SK-N-SH (cell line): ENCODE measurements around the gene SLC39A7. TPM values are rescaled to one million over a fixed set of nuclear protein-coding genes. Genes with fewer than 3 reads are reported as not detected.

Experiments
- CTCF ChIA-PET: fragments of 300-600, 350-600 bp; formaldehyde crosslinking; extraction: SDS; loops from one replicate; lab custom pipeline; 2021; lab: Yijun Ruan, JAX
- POLR2A ChIA-PET: fragments of 350-600 bp; sonication (Branson Sonifier 250); formaldehyde crosslinking; extraction: SDS; loops from one replicate; lab custom pipeline; 2020; ENCODE audit warnings: antibody characterized with exemption, inconsistent platforms; lab: Yijun Ruan, JAX
- DNase-seq: peaks from one replicate; pipeline ENCODE4 v3.0.0; 2012
- H2AFZ ChIP-seq: fragments of 200-600 bp; sonication (generic); 2 replicates; pipeline ENCODE4 v1.8.1; 2016; ENCODE audit warnings: antibody characterized with exemption, mild to moderate bottlenecking, low read depth
- H3F3A ChIP-seq: fragments of 200-600 bp; sonication (generic); replicated peaks from 2 replicates; pipeline ENCODE3; 2016; ENCODE audit warnings: antibody characterized with exemption, mild to moderate bottlenecking; ENCODE audit not compliant: insufficient read depth
- H3K27ac ChIP-seq, 2 experiments: fragments of 200-500 bp in 1 of 2; fragments of 200-600 bp in 1 of 2; sonication (Bioruptor generic) in 1 of 2; sonication (generic), shearing (Covaris generic) in 1 of 2; 2 replicates each; pipeline versions ENCODE4 v1.5.1 to v1.6.1; 2014 to 2016; ENCODE audit warnings: low read depth in 2 of 2, inconsistent platforms in 1 of 2, low read length in 1 of 2, mild to moderate bottlenecking in 1 of 2, mixed read lengths in 1 of 2
- H3K27me3 ChIP-seq: fragments of 200-600 bp; sonication (generic), shearing (Covaris generic); 2 replicates; pipeline ENCODE4 v1.6.1; 2016; ENCODE audit warnings: mixed run types; ENCODE audit not compliant: insufficient read depth
- H3K36me3 ChIP-seq, 2 experiments: fragments of 200-500 bp in 1 of 2; fragments of 200-600 bp in 1 of 2; sonication (Bioruptor generic) in 1 of 2; sonication (generic) in 1 of 2; replicated peaks in 1 of 2; 2 replicates each; pipeline versions ENCODE3 to v1.5.1; 2014 to 2016; ENCODE audit warnings: low read length in 1 of 2, mild to moderate bottlenecking in 1 of 2; ENCODE audit not compliant: insufficient read depth in 2 of 2, control insufficient read depth in 1 of 2
- H3K4me1 ChIP-seq, 2 experiments: fragments of 200-500 bp in 1 of 2; fragments of 200-600 bp in 1 of 2; sonication (Bioruptor generic) in 1 of 2; sonication (generic), shearing (Covaris generic) in 1 of 2; 2 replicates each; pipeline versions ENCODE4 v1.5.1 to v1.6.1; 2014 to 2016; ENCODE audit warnings: low read depth in 1 of 2, low read length in 1 of 2, mixed run types in 1 of 2; ENCODE audit not compliant: insufficient read depth in 2 of 2, control insufficient read depth in 1 of 2
- H3K4me2 ChIP-seq: fragments of 200-600 bp; sonication (generic), shearing (Covaris generic); 2 replicates; pipeline ENCODE4 v1.6.1; 2017; ENCODE audit warnings: mixed run types
- H3K4me3 ChIP-seq, 2 experiments: fragments of 200-500 bp in 1 of 2; fragments of 200-600 bp in 1 of 2; sonication (Bioruptor generic) in 1 of 2; sonication (generic), shearing (Covaris generic) in 1 of 2; 2 replicates each; pipeline versions ENCODE4 v1.5.1 to v1.8.1; 2014 to 2016; ENCODE audit warnings: low read depth in 2 of 2, inconsistent platforms in 1 of 2, low read length in 1 of 2, mild to moderate bottlenecking in 1 of 2, mixed read lengths in 1 of 2, moderate library complexity in 1 of 2
- H3K79me2 ChIP-seq: fragments of 200-600 bp; sonication (generic); 2 replicates; pipeline ENCODE4 v1.8.1; 2017; ENCODE audit warnings: mild to moderate bottlenecking; ENCODE audit not compliant: insufficient read depth
- H3K9ac ChIP-seq: fragments of 200-600 bp; sonication (generic); 2 replicates; pipeline ENCODE4 v1.6.1; 2017; ENCODE audit warnings: mixed run types
- H3K9me2 ChIP-seq: fragments of 200-600 bp; sonication (generic); 2 replicates; pipeline ENCODE4 v1.6.1; 2017; ENCODE audit warnings: mixed run types
- H3K9me3 ChIP-seq: fragments of 200-600 bp; sonication (generic); 2 replicates; pipeline ENCODE4 v1.6.1; 2017; ENCODE audit warnings: mixed run types, mild to moderate bottlenecking, moderate library complexity
- H4K20me1 ChIP-seq: fragments of 200-600 bp; sonication (generic); 2 replicates; pipeline ENCODE4 v1.6.1; 2017; ENCODE audit warnings: mild to moderate bottlenecking, mixed run types; ENCODE audit not compliant: insufficient read depth
- CHD2 ChIP-seq: fragments of 150-350 bp; IDR thresholded peaks from 2 replicates; pipeline ENCODE4 v1.6.1; 2018; ENCODE audit warnings: low read length; ENCODE audit not compliant: partially characterized antibody
- ELF1 ChIP-seq: IDR thresholded peaks from 2 replicates; pipeline ENCODE4 v1.4.0; 2012
- EZH2phosphoT487 ChIP-seq: fragments of 200-600 bp; sonication (generic); IDR thresholded peaks from 2 replicates; pipeline ENCODE4 v1.6.1; 2017; ENCODE audit warnings: low read depth, mixed run types, mild to moderate bottlenecking, antibody characterized with exemption, moderate library complexity, borderline replicate concordance
- FOSL2 ChIP-seq: IDR thresholded peaks from 2 replicates; pipeline ENCODE4 v1.4.0; 2012; ENCODE audit warnings: low read depth, mild to moderate bottlenecking, moderate library complexity, borderline replicate concordance
- FOXJ3 ChIP-seq: sonication (generic); formaldehyde crosslinking; IDR thresholded peaks from 2 replicates; pipeline ENCODE4 v1.5.1; 2020; ENCODE audit warnings: mild to moderate bottlenecking, missing genetic modification reagents
- GATA2 ChIP-seq: sonication (generic); formaldehyde crosslinking; IDR thresholded peaks from 2 replicates; pipeline ENCODE4 v1.5.0; 2020; ENCODE audit warnings: mild to moderate bottlenecking, missing genetic modification reagents
- JUND ChIP-seq: IDR thresholded peaks from 2 replicates; pipeline ENCODE4 v1.4.0; 2012
- MEF2A ChIP-seq: IDR thresholded peaks from 2 replicates; pipeline ENCODE4 v1.4.0; 2012; ENCODE audit warnings: low read depth, borderline replicate concordance
- NRF1 ChIP-seq: IDR thresholded peaks from 2 replicates; pipeline ENCODE4 v1.6.1; 2012; ENCODE audit warnings: low read depth, mild to moderate bottlenecking, low read length
- PBX3 ChIP-seq: IDR thresholded peaks from 2 replicates; pipeline ENCODE4; 2012
- RAD21 ChIP-seq: IDR thresholded peaks from 2 replicates; pipeline ENCODE4 v1.6.1; 2012; ENCODE audit warnings: mild to moderate bottlenecking, low read length
- RFX5 ChIP-seq: IDR thresholded peaks from 2 replicates; pipeline ENCODE4 v1.6.1; 2012; ENCODE audit warnings: mild to moderate bottlenecking, improper control_type of control experiment, low read length
- RXRA ChIP-seq: IDR thresholded peaks from 2 replicates; pipeline ENCODE4 v1.4.0; 2012; ENCODE audit warnings: low read depth, mild to moderate bottlenecking, borderline replicate concordance
- SIN3A ChIP-seq: IDR thresholded peaks from 2 replicates; pipeline ENCODE4 v1.6.1; 2012; ENCODE audit warnings: low read depth, mild to moderate bottlenecking, low read length, moderate library complexity, borderline replicate concordance
- TAF1 ChIP-seq: IDR thresholded peaks from 2 replicates; pipeline ENCODE4 v1.6.1; 2012; ENCODE audit warnings: low read depth, mild to moderate bottlenecking, low read length, moderate library complexity, borderline replicate concordance
- TCF12 ChIP-seq: IDR thresholded peaks from 2 replicates; pipeline ENCODE4 v1.4.0; 2012
- TEAD4 ChIP-seq: IDR thresholded peaks from 2 replicates; pipeline ENCODE4 v1.4.0; 2012; ENCODE audit warnings: mild to moderate bottlenecking, borderline replicate concordance; ENCODE audit not compliant: insufficient read depth
- USF1 ChIP-seq: IDR thresholded peaks from 2 replicates; pipeline ENCODE4 v1.4.0; 2012; ENCODE audit warnings: low read depth, borderline replicate concordance
- USF2 ChIP-seq: fragments of 150-350 bp; IDR thresholded peaks from 2 replicates; pipeline ENCODE4 v1.6.1; 2017; ENCODE audit warnings: antibody characterized with exemption, low read length, low read depth, borderline replicate concordance
- YY1 ChIP-seq: IDR thresholded peaks from 2 replicates; pipeline ENCODE4 v1.4.0; 2012; ENCODE audit warnings: low read depth, mild to moderate bottlenecking
- WGBS: methylation state at CpG from one replicate; pipeline ENCODE4 v1.1.6; 2017; ENCODE audit warnings: low lambda C conversion rate; 5-methylcytosine and 5-hydroxymethylcytosine counted together
- polyA plus RNA-seq, 3 experiments: library from polyadenylated mRNA; depleted of rRNA; stranded (reverse); fragments of >200 nt; gene quantifications; 2 replicates each; pipeline ENCODE4 v1.2.3, GENCODE V29; 2012
- TF ChIP-seq, protein P1 (sequence below): IDR thresholded peaks from 2 replicates; pipeline ENCODE4 v1.4.0; 2012; ENCODE audit warnings: low read depth
- TF ChIP-seq, protein P2 (sequence below): IDR thresholded peaks from 2 replicates; pipeline ENCODE4 v1.4.0; 2012; ENCODE audit warnings: low read depth, borderline replicate concordance
- TF ChIP-seq, protein P3 (sequence below): fragments of 150-350 bp; IDR thresholded peaks from 2 replicates; pipeline ENCODE4 v1.6.1; 2016; ENCODE audit warnings: mild to moderate bottlenecking, low read depth, low read length
- TF ChIP-seq, protein P4 (sequence below): IDR thresholded peaks from 2 replicates; pipeline ENCODE4 v1.6.1; 2012; ENCODE audit warnings: mild to moderate bottlenecking, low read depth, low read length, moderate library complexity

SLC39A7 gene
- polyA plus RNA-seq, 1 of the 3 experiments (the other 2 are of a cell fraction): 129 TPM

DNA sequence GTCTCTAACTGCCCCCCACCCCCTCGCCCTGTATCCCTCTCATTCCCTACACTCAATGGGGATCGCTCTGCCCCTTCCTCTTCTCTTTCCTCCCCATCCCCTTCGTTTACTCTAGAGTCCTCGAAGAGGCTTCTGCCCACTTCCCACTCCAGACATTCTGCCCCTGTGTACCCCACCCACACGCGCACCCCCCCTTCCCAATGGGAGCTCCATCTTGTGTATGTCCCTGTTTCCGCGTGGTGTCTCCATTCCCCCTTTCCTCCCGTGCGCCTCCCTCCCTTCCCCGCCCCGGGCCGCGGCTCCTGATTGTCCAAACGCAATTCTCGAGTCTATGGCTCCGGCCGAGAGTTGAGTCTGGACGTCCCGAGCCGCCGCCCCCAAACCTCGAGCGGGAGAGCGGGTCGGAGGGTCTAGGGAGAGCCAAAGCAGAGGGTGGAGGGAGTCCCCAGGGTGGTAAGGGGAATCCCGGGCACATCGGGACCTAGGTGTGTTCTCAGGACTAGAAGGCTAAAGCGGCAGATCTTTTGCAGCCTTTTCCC lies 7.0 kb downstream of the SLC39A7 start:
- H3K9me2 ChIP-seq: no peaks in the 10 kb centered on the region
- WGBS: 3% methylated on average over 29 of the region's 29 CpGs
- no peaks in the 10 kb centered on the region for H3K27me3 ChIP-seq
- H3K27ac ChIP-seq: peak overlapping the region; percentile 88 to 91
- H3K4me1 ChIP-seq: peaks cover 19 to 35% of the 10 kb centered on the region in 2 experiments
- H3K79me2 ChIP-seq: peaks cover 28% of the 10 kb centered on the region
- H2AFZ ChIP-seq: peak overlapping the region; percentile 86
- H3K36me3 ChIP-seq: peaks cover 18 to 32% of the 10 kb centered on the region in 2 experiments
- peaks cover 21% of the 10 kb centered on the region for H3F3A ChIP-seq
- DNase-seq: peak; percentile 81
- ChIA-PET POLR2A (interaction anchor here (1.0 to 2.4 kb wide), 3 partner anchors 8 to 64 kb away, joined by 3 to 18 read pairs (median 9); partner anchors contain the start of genes RPS18 and VPS52), CTCF (interaction anchor here (1.0 to 3.4 kb wide), 5 partner anchors 9 to 193 kb away, joined by 3 to 27 read pairs (median 5); no protein-coding TSS in a partner anchor)
- H3K4me2 ChIP-seq: peak overlapping the region; percentile 96
- H4K20me1 ChIP-seq: no peaks in the 10 kb centered on the region
- H3K9me3 ChIP-seq: no peaks in the 10 kb centered on the region
- H3K4me3 ChIP-seq: peak overlapping the region; percentile 90 to 94
- peak overlapping the region; percentile 95 for H3K9ac ChIP-seq
- TF ChIP-seq, protein P1, sequence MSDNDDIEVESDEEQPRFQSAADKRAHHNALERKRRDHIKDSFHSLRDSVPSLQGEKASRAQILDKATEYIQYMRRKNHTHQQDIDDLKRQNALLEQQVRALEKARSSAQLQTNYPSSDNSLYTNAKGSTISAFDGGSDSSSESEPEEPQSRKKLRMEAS: peak; percentile 52
- TF ChIP-seq, protein P2, sequence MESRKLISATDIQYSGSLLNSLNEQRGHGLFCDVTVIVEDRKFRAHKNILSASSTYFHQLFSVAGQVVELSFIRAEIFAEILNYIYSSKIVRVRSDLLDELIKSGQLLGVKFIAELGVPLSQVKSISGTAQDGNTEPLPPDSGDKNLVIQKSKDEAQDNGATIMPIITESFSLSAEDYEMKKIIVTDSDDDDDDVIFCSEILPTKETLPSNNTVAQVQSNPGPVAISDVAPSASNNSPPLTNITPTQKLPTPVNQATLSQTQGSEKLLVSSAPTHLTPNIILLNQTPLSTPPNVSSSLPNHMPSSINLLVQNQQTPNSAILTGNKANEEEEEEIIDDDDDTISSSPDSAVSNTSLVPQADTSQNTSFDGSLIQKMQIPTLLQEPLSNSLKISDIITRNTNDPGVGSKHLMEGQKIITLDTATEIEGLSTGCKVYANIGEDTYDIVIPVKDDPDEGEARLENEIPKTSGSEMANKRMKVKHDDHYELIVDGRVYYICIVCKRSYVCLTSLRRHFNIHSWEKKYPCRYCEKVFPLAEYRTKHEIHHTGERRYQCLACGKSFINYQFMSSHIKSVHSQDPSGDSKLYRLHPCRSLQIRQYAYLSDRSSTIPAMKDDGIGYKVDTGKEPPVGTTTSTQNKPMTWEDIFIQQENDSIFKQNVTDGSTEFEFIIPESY: no peak
- TF ChIP-seq TEAD4 (no peak), GATA2 (CRISPR knock-in tag) (no peak), ELF1 (no peak), RFX5 (no peak), RAD21 (no peak), PBX3 (no peak), SIN3A (no peak), EZH2phosphoT487 (no peak), USF1 (no peak), CHD2 (peak; percentile 59), MEF2A (no peak), FOSL2 (no peak), NRF1 (no peak), TAF1 (no peak), RXRA (no peak), USF2 (no peak), JUND (no peak), TCF12 (no peak), FOXJ3 (no peak), YY1 (peak; percentile 37; the same call in 1 of the 2 replicates)
- TF ChIP-seq, protein P3, sequence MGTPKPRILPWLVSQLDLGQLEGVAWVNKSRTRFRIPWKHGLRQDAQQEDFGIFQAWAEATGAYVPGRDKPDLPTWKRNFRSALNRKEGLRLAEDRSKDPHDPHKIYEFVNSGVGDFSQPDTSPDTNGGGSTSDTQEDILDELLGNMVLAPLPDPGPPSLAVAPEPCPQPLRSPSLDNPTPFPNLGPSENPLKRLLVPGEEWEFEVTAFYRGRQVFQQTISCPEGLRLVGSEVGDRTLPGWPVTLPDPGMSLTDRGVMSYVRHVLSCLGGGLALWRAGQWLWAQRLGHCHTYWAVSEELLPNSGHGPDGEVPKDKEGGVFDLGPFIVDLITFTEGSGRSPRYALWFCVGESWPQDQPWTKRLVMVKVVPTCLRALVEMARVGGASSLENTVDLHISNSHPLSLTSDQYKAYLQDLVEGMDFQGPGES: no peak
- TF ChIP-seq, protein P4, sequence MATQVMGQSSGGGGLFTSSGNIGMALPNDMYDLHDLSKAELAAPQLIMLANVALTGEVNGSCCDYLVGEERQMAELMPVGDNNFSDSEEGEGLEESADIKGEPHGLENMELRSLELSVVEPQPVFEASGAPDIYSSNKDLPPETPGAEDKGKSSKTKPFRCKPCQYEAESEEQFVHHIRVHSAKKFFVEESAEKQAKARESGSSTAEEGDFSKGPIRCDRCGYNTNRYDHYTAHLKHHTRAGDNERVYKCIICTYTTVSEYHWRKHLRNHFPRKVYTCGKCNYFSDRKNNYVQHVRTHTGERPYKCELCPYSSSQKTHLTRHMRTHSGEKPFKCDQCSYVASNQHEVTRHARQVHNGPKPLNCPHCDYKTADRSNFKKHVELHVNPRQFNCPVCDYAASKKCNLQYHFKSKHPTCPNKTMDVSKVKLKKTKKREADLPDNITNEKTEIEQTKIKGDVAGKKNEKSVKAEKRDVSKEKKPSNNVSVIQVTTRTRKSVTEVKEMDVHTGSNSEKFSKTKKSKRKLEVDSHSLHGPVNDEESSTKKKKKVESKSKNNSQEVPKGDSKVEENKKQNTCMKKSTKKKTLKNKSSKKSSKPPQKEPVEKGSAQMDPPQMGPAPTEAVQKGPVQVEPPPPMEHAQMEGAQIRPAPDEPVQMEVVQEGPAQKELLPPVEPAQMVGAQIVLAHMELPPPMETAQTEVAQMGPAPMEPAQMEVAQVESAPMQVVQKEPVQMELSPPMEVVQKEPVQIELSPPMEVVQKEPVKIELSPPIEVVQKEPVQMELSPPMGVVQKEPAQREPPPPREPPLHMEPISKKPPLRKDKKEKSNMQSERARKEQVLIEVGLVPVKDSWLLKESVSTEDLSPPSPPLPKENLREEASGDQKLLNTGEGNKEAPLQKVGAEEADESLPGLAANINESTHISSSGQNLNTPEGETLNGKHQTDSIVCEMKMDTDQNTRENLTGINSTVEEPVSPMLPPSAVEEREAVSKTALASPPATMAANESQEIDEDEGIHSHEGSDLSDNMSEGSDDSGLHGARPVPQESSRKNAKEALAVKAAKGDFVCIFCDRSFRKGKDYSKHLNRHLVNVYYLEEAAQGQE: 0 out of 2 replicates have a peak, but pooled peaks have one; percentile 1
